ENCODE measurements around the gene DCTN5. TPM values are rescaled to one million over a fixed set of nuclear protein-coding genes. Genes with fewer than 3 reads are reported as not detected.

Gene DCTN5
- total and polyA plus RNA-seq, 2 donors (not counting 3 experiments of a cell fraction or from before 2014, with no cell fraction given), result 51.6 to 80.8 TPM

GRCh38 chr16:23651943-23652468, 10.7 kb downstream of the DCTN5 start:
- no peak overlapping the region for H3K9ac ChIP-seq (replicated peaks; ENCODE audit: extremely low read depth, insufficient read depth, low read length)
- no peak for TF ChIP-seq GATA2 (IDR thresholded peaks at IDR 0.05; ENCODE audit: insufficient read depth, insufficient read length, low read depth, low read length)
- TF ChIP-seq EZH2 (IDR thresholded peaks at IDR 0.05; ENCODE audit: borderline replicate concordance, low read depth, low read length, severe bottlenecking), result no peak
- no peak for TF ChIP-seq MAX (IDR thresholded peaks at IDR 0.05; ENCODE audit: insufficient read depth, insufficient read length)
- no peak for TF ChIP-seq MYC (IDR thresholded peaks at IDR 0.05; ENCODE audit: low read depth, low read length)
- TF ChIP-seq JUN (IDR thresholded peaks at IDR 0.05; ENCODE audit: borderline replicate concordance, insufficient read depth, insufficient read length, low read depth), result no peak
- no peak for TF ChIP-seq FOS (IDR thresholded peaks at IDR 0.05; ENCODE audit: borderline replicate concordance, insufficient read depth, low read length)
- TF ChIP-seq POLR2AphosphoS5 (IDR thresholded peaks at IDR 0.05; ENCODE audit: insufficient read depth, low read depth, low read length), result no peak
- TF ChIP-seq CTCF (IDR thresholded peaks at IDR 0.05; ENCODE audit: extremely low read depth in 1 of 2, insufficient read depth in 1 of 2, low read depth in 1 of 2, low read length in 2 of 2), result no peak
- no peak for TF ChIP-seq POLR2A (IDR thresholded peaks at IDR 0.05; ENCODE audit: low read depth, low read length)
- H3K79me2 ChIP-seq (ENCODE audit: control insufficient read depth, insufficient read depth, low read length), result peaks cover 59% of the 10 kb centered on the region
- no TSS peak for BruUV-seq (replicated peaks)
- no peaks in the 10 kb centered on the region for H4K20me1 ChIP-seq (replicated peaks; ENCODE audit: control insufficient read depth, extremely low read depth, insufficient read depth, low read length)
- DNase-seq (ENCODE audit: low read depth, low spot score) (no peak), FAIRE-seq (no peak)
- intact Hi-C loops (cut with micrococcal nuclease) (no loop called here), dilution Hi-C loops (cut with MboI; ENCODE audit: extremely low pct_ligation_motif_present, low sequenced_read_pairs) (no loop called here)
- H3K4me2 ChIP-seq (ENCODE audit: insufficient read depth, low read length), result no peak overlapping the region
- H3K27me3 ChIP-seq (ENCODE audit: control insufficient read depth in 2 of 2, insufficient read depth in 2 of 2, low read length in 2 of 2), result no peaks in the 10 kb centered on the region
- ChIA-PET POLR2A (no interaction called here), CTCF (no interaction called here)
- H3K4me3 ChIP-seq (replicated peaks in 1 of 3; ENCODE audit: insufficient read depth in 1 of 3, low read depth in 1 of 3, low read length in 3 of 3), result no peak overlapping the region
- H3K4me1 ChIP-seq (ENCODE audit: control insufficient read depth, extremely low read depth, insufficient read depth, low read length), result no peaks in the 10 kb centered on the region
- H2AFZ ChIP-seq (ENCODE audit: low read depth, low read length), result no peak overlapping the region
- peaks cover 2 to 4% of the 10 kb centered on the region in 2 experiments for H3K36me3 ChIP-seq (ENCODE audit: control insufficient read depth in 2 of 2, extremely low read depth in 1 of 2, insufficient read depth in 2 of 2, low read length in 2 of 2)
- no peaks in the 10 kb centered on the region for H3K9me1 ChIP-seq (replicated peaks; ENCODE audit: control insufficient read depth, extremely low read depth, insufficient read depth, low read length)
- no peaks in the 10 kb centered on the region for H3K9me3 ChIP-seq (replicated peaks; ENCODE audit: control insufficient read depth, insufficient read depth, low read length)
- H3K27ac ChIP-seq (ENCODE audit: insufficient read depth, low read depth, low read length), result no peak overlapping the region
